GM18868 (cell line): ENCODE measurements around the gene IL6.
"Not testable (repeated sequence)": the region's sequence is repeated elsewhere in the genome, so short reads cannot be mapped to it uniquely, and the experiment has no call there.

Source experiments
- ATAC-seq: cut with Tn5 transposase; IDR thresholded peaks from one replicate; pipeline ENCODE4 v1.9.1; 2021; ENCODE audit warnings: mild to moderate bottlenecking, moderate library complexity; ENCODE audit not compliant: unreplicated experiment

Gene IL6

GRCh38 chr7:22726907-22727713 is at the start of gene IL6:
IL6 (plus strand) TSS chr7:22727200; CDS start chr7:22727263, 63 bp downstream.
- no peak for ATAC-seq

GRCh38 chr7:22677263-22677662 is 49.7 kb upstream of the IL6 start:
- ATAC-seq = not testable (repeated sequence)

DNA sequence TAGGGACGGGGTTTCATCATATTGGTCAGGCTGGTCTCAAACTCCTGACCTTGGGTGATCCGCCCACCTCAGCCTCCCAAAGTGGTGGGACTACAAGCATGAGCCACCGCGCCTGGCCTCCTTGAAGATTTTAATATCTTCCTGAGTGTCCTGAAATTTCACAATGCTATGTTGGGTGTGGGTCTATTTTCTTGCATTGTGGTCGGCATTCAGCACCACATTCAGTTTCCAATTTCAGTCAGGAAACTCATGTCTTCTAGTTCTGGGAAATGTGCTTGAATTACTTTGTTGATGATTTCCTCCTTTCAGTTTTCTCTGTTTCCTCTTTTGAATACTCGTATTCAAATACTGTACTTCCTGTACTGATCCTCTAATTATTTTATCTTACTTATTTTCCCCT is 49.3 kb upstream of the IL6 start:
- no peak for ATAC-seq

DNA sequence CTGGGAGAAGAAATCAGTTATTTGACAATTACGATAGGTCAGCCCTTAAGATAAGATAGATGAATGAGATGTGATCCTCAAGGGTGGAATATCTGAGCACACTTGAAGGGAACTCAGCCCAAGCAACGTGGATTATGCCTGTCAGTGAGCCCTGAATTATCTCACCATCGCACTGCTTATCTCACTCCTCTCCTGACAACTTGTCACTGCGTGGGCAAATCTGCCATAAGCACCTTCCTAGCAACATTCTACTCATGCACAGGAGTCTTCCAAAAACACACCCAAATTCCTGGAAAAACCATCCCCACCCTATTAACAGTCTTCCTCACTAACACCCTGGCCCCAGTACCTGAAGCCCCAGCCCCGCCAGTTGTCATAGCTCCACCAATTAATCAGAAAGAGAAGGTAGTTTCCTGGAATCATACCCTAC is 46.5 kb upstream of the IL6 start:
- no peak for ATAC-seq

GRCh38 chr7:22681312-22681711 is 45.7 kb upstream of the IL6 start:
- ATAC-seq = no peak

DNA sequence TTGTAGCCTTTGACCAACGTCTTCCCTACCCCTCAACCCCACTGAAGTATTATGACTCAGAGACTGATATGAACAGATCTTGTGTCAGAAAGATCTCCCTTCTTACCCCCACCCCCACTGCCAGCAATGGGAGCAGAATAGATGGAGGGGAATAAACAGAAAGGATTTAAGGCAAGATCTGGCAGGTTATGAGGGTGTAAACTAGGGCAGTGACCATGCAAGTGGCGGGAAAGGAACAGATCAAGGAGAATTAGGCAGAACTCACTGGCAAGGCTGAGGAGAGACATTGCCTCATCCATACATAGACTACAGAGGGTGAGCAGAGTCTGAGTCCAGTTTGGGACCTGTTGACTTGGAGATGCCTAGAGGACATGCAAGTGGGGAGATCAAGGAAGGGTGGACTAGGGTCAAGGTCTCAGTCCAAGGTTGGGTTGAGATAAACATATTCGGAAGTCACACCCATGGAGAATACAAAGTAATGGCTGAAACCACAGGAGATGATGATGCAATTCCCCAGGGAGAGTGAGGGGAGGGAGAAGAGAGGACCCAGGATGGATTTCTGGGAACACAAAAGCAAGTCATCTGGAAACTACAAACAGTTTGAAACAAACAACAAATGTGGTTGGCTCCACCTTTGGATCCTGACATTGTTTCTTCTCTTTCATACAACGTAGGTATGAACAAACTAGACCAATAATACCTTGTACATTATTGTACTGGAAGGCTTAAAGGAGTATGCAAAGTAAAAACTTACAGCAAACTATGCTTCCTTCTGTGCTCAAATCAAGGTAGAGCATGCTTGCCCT is 44.9 kb upstream of the IL6 start:
- ATAC-seq = no peak

- ATAC-seq = no peak
Observed at GRCh38 chr7:22683379-22683778, 43.6 kb upstream of the IL6 start.

- ATAC-seq = no peak
Observed at GRCh38 chr7:22686620-22687019, 40.4 kb upstream of the IL6 start.

DNA sequence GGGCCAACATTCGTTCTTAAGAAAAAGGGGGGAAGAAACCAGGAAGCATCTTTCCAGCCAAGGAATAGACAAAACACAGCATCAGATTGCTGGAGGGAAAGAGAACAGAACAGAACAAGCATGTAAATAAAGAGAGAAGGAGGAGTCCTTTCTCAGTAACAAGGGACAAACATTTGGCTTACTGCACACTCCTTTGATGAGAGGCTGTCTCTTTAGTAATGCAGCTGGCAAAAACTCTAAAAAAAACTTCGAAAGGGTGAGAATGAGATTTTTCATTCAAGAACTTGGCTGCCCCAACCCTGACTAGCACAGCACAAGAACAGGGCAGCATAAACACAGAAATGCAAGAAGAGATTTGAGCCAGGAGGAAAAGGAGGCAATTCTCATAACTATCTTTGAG is 38.9 kb upstream of the IL6 start:
- no peak for ATAC-seq

DNA sequence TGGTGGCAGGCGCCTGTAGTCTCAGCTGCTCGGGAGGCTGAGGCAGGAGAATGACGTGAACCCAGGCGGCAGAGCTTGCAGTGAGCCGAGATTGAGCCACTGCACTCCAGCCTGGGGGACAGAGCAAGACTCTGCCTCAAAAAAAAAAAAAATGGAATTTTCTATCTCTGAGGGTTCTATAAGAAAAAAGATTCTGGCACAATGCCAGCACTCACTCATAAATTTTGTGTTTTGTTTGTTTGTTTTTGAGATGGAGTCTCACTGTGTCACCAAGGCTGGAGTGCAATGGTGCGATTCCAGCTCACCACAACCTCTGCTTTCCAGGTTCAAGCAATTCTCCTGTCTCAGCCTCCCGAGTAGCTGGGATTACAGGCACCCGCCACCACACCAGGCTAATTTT is 38.1 kb upstream of the IL6 start:
- ATAC-seq = not testable (repeated sequence)

- ATAC-seq = no peak
Observed at GRCh38 chr7:22694597-22695207, 32.3 kb upstream of the IL6 start.

GRCh38 chr7:22695476-22696132 is 31.4 kb upstream of the IL6 start:
- no peak for ATAC-seq

- ATAC-seq = peak; percentile 47
Observed at GRCh38 chr7:22696541-22697228, 30.3 kb upstream of the IL6 start.

DNA sequence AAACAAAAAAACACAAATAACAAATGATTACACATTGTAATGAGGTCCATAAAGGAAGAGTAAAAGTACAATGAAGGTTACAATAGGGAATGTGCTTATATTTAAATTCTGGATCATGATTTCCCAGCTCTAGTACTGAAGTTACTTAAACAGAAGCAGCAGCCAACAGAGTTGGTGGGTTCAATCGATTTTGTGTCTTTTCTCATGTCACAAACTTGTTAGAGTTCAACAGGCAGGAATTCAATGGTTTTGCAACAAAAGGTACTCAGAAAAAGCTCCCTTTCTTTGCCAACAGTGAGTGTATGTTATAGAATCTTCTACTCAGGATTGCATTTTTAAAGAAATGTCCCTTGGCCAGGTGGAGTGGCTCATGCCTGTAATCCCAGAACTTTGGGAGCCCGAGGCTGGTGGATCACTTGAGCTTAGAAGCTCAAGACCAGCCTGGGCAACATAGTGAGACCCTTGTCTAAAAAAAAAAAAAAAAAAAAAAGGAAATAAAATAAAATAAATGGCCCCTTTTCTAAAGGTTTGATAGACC is 29.6 kb upstream of the IL6 start:
- no peak for ATAC-seq

DNA sequence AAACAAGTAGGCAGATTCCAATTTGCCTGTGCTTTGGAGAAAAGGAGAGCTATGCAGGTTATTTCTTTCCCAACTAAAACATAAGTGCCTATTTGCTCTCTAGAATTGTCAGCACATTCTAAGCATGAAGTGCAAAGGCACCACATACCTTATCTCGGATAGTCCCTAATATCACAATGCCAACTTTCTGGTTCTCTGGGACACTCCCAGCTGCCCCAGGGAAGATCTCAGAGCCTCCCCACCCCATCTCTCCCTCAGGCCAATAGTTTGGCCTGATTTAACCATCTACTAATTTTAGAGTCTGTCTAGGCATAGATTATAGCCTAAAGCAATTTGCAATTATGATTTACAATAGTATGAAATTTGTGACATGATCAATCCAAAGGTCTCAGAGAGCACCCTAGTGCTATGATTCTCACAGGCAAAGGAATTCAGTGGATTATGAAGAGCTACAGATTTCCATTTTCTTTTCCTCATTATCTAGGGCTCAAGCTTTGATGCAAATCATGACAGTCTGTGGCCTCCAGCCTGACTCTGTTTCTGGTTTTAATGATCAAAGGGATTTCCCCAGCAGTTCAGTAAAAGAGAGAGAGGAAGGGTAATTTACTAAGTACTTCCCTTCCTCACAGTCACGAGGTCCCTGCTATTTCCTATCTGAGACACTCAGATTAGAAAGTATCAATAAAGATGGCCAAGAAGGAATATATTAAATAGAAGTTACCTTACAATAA is 29.0 kb upstream of the IL6 start:
- peak; percentile 82 for ATAC-seq

- ATAC-seq = no peak
Observed at GRCh38 chr7:22698767-22699166, 28.2 kb upstream of the IL6 start.

DNA sequence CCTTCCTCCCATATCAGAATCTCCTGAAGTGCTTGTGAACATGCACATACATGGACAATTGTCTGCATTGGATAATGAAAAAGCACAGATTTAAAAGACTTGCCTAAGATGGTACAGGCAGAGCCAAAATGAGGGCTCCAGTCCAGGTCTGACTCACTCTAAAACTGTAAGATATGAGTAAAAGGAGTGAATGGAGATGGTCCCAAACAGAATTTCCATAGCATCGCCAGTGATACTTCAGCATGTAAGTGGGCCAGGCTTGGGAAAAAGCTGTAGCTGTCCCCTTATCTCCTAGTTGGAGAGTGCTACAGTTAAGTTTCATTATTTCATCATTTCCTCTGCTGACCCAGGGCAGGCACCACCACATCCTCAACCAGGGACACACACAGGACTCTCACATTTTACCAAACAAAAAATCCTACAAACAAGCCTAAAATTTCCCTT is 26.4 kb upstream of the IL6 start:
- ATAC-seq = no peak

- ATAC-seq = no peak
Observed at GRCh38 chr7:22702516-22702915, 24.5 kb upstream of the IL6 start.

- not testable (repeated sequence) for ATAC-seq
Observed at GRCh38 chr7:22703107-22703855, 23.7 kb upstream of the IL6 start.
